HTERT RPE-1 (cell line): ENCODE results near the gene PI4KA.
"Not testable (repeated sequence)": the region's sequence is repeated elsewhere in the genome, so short reads cannot be mapped to it uniquely, and the experiment has no call there.

Source experiments
- in situ Hi-C: fragments of 300-500 bp; cut with MboI; formaldehyde crosslinking; loops from 4 replicates; pipeline ENCODE4 v1.14.3; 2020; ENCODE audit warnings: low sequenced_read_pairs

The PI4KA gene

GRCh38 chr22:20852076-20852475 lies 6.5 kb downstream of the PI4KA start:
- in situ Hi-C loops = no loop called here

GRCh38 chr22:20847318-20847822 lies 11.2 kb downstream of the PI4KA start:
- in situ Hi-C loops = no loop called here

GRCh38 chr22:20844055-20845037 lies 14.3 kb downstream of the PI4KA start:
- in situ Hi-C loops = no loop called here

- in situ Hi-C loops = no loop called here
Observed at GRCh38 chr22:20843501-20843900, 15.1 kb downstream of the PI4KA start.

- in situ Hi-C loops = no loop called here
Observed at GRCh38 chr22:20840646-20841371, 17.8 kb downstream of the PI4KA start.

- in situ Hi-C loops = no loop called here
Observed at GRCh38 chr22:20839837-20840645, 18.6 kb downstream of the PI4KA start.

GRCh38 chr22:20839354-20839753 lies 19.3 kb downstream of the PI4KA start:
- in situ Hi-C loops = not testable (repeated sequence)

GRCh38 chr22:20836987-20837823 lies 21.4 kb downstream of the PI4KA start:
- in situ Hi-C loops = no loop called here

- in situ Hi-C loops = no loop called here
Observed at GRCh38 chr22:20834725-20835124, 23.9 kb downstream of the PI4KA start.

GRCh38 chr22:20834206-20834605 lies 24.4 kb downstream of the PI4KA start:
- in situ Hi-C loops = no loop called here

GRCh38 chr22:20833225-20833665 lies 25.4 kb downstream of the PI4KA start:
- in situ Hi-C loops = no loop called here

GRCh38 chr22:20829491-20830134 lies 29.0 kb downstream of the PI4KA start:
- in situ Hi-C loops = no loop called here

GRCh38 chr22:20826373-20827152 lies 32.0 kb downstream of the PI4KA start:
- in situ Hi-C loops = not testable (repeated sequence)

GRCh38 chr22:20825624-20826023 lies 33.0 kb downstream of the PI4KA start:
- in situ Hi-C loops = no loop called here

- in situ Hi-C loops = not testable (repeated sequence)
Observed at GRCh38 chr22:20825216-20825615, 33.4 kb downstream of the PI4KA start.

- in situ Hi-C loops = no loop called here
Observed at GRCh38 chr22:20823264-20823663, 35.3 kb downstream of the PI4KA start.

GRCh38 chr22:20822240-20822639 lies 36.4 kb downstream of the PI4KA start:
- in situ Hi-C loops = no loop called here

- in situ Hi-C loops = not testable (repeated sequence)
Observed at GRCh38 chr22:20821717-20822239, 36.8 kb downstream of the PI4KA start.
